ENCODE measurements around the gene TSHZ3.

The TSHZ3 gene

GRCh38 chr19:31312009-31312676, 37.1 kb downstream of the TSHZ3 start:
- peak; percentile 23 for DNase-seq (ENCODE audit: low read depth)

GRCh38 chr19:31310432-31311133, 38.7 kb downstream of the TSHZ3 start:
- DNase-seq (ENCODE audit: low read depth) = no peak

GRCh38 chr19:31308781-31309180, 40.5 kb downstream of the TSHZ3 start:
- DNase-seq (ENCODE audit: low read depth) = no peak

- DNase-seq (ENCODE audit: low read depth) = no peak
Observed at GRCh38 chr19:31307071-31307669, 42.1 kb downstream of the TSHZ3 start.

GRCh38 chr19:31306006-31306753, 43.1 kb downstream of the TSHZ3 start:
- DNase-seq (ENCODE audit: low read depth) = no peak

- no peak for DNase-seq (ENCODE audit: low read depth)
Observed at GRCh38 chr19:31304831-31305312, 44.4 kb downstream of the TSHZ3 start.

- DNase-seq (ENCODE audit: low read depth) = no peak
Observed at GRCh38 chr19:31303262-31303815, 45.9 kb downstream of the TSHZ3 start.

GRCh38 chr19:31301306-31301980, 47.8 kb downstream of the TSHZ3 start:
- DNase-seq (ENCODE audit: low read depth) = no peak

- DNase-seq (ENCODE audit: low read depth) = no peak
Observed at GRCh38 chr19:31300422-31300821, 48.8 kb downstream of the TSHZ3 start.

GRCh38 chr19:31299665-31300064, 49.6 kb downstream of the TSHZ3 start:
- no peak for DNase-seq (ENCODE audit: low read depth)

- no peak for DNase-seq (ENCODE audit: low read depth)
Observed at GRCh38 chr19:31297991-31298390, 51.2 kb downstream of the TSHZ3 start.

GRCh38 chr19:31296741-31297390, 52.4 kb downstream of the TSHZ3 start:
- DNase-seq (ENCODE audit: low read depth) = no peak

- no peak for DNase-seq (ENCODE audit: low read depth)
Observed at GRCh38 chr19:31294189-31294588, 55.0 kb downstream of the TSHZ3 start.

- DNase-seq (ENCODE audit: low read depth) = no peak
Observed at GRCh38 chr19:31292639-31293185, 56.5 kb downstream of the TSHZ3 start.

- DNase-seq (ENCODE audit: low read depth) = no peak
Observed at GRCh38 chr19:31290931-31291590, 58.2 kb downstream of the TSHZ3 start.

GRCh38 chr19:31289976-31290375, 59.3 kb downstream of the TSHZ3 start:
- DNase-seq (ENCODE audit: low read depth) = no peak

- no peak for DNase-seq (ENCODE audit: low read depth)
Observed at GRCh38 chr19:31289381-31289880, 59.8 kb downstream of the TSHZ3 start.

GRCh38 chr19:31286491-31286890, 62.7 kb downstream of the TSHZ3 start:
- no peak for DNase-seq (ENCODE audit: low read depth)

- no peak for DNase-seq (ENCODE audit: low read depth)
Observed at GRCh38 chr19:31285744-31286143, 63.5 kb downstream of the TSHZ3 start.

- DNase-seq (ENCODE audit: low read depth) = no peak
Observed at GRCh38 chr19:31284621-31285020, 64.6 kb downstream of the TSHZ3 start.
